Measurements from ENCODE around the gene POLE4. TPM values are rescaled to one million over a fixed set of nuclear protein-coding genes. Genes with fewer than 3 reads are reported as not detected.

The POLE4 gene
- total and polyA plus RNA-seq, 2 experiments from 2014 or later = 20.6 to 134 TPM

DNA sequence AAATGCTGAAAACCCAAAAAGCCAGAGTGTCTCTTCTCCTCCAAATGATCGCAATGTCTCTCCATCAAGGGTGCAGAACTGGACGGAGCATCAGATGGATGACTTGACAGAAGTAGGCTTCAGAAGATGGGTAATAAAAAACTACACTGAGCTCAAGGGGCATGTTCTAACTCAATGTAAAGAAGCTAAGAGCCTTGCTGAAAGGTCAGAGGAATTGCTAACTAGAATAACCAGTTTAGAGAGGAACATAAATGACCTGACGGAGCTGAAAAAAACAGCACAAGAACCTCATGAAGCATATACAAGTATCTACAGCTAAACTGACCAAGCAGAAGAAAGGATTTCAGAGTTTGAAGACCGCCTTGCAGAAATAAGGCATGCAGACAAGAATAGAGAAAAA, 9.7 kb upstream of the POLE4 start:
- Histone ChIP-seq H3F3A (ENCODE audit: insufficient read depth) (peaks cover 10% of the 10 kb centered on the region; the same call in 1 of the 2 replicates), H4K20me1 (ENCODE audit: insufficient read depth) (no peaks in the 10 kb centered on the region), H3K27ac (no peak overlapping the region), H3K79me2 (ENCODE audit: insufficient read depth) (peaks cover 18% of the 10 kb centered on the region), H3K36me3 (ENCODE audit: low read depth) (no peaks in the 10 kb centered on the region), H3K9me2 (ENCODE audit: insufficient read depth) (no peaks in the 10 kb centered on the region), H2AFZ (no peak overlapping the region), H3K4me2 (ENCODE audit: unreplicated experiment) (no peak overlapping the region), H3K9me3 (ENCODE audit: low read depth) (no peaks in the 10 kb centered on the region), H3K4me3 (no peak overlapping the region), H3K27me3 (replicated peaks; ENCODE audit: insufficient read depth) (no peaks in the 10 kb centered on the region), H3K9ac (no peak overlapping the region), H3K4me1 (ENCODE audit: insufficient read depth) (peaks cover 13% of the 10 kb centered on the region)
- WGBS, 2 experiments (ENCODE audit: low coverage in 1 of 2, low lambda C conversion rate in 2 of 2, missing lambda C conversion rate in 2 of 2) = 92 to 98% methylated on average over 4 of the region's 4 CpGs
- no peak for DNase-seq
- no peak for TF ChIP-seq EZH2 (IDR thresholded peaks at IDR 0.05; ENCODE audit: insufficient read depth, poor library complexity, severe bottlenecking)
- TF ChIP-seq EZH2phosphoT487 (IDR thresholded peaks at IDR 0.05; ENCODE audit: insufficient read depth, low read depth) = no peak
- in situ Hi-C loops (cut with MboI) = no loop called here

DNA sequence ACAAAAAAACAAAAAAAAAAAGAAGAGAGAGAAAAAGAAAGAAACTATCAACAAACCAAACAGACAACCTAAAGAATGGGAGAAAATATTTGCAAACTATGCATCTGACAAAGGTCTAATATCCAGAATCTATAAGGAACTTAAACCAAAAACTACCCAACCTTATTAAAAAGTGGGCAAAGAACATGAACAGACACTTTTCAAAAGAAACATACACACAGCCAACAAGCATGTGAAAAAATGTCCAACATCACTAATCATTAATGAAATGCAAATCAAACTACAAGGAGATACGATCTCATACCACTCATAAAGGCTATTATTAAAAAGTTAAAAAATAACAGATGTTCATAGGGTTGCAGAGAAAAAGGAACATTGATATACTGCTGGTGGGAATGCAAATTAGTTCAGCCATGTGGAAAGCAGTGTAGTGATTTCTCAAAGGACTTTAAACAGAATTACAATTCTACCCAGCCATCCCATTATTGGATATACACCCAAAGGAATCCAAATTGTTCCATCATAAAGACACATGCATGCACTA, 7.2 kb upstream of the POLE4 start:
- no peaks in the 10 kb centered on the region for H3K9me3 ChIP-seq (ENCODE audit: low read depth)
- no peak overlapping the region for H3K4me2 ChIP-seq (ENCODE audit: unreplicated experiment)
- DNase-seq = no peak
- TF ChIP-seq EZH2phosphoT487 (IDR thresholded peaks at IDR 0.05; ENCODE audit: insufficient read depth, low read depth) = no peak
- peaks cover 3% of the 10 kb centered on the region; the same call in 1 of the 2 replicates for H3F3A ChIP-seq (ENCODE audit: insufficient read depth)
- H3K79me2 ChIP-seq (ENCODE audit: insufficient read depth) = peaks cover 18% of the 10 kb centered on the region
- H3K9me2 ChIP-seq (ENCODE audit: insufficient read depth) = no peaks in the 10 kb centered on the region
- H3K27ac ChIP-seq = no peak overlapping the region
- no peak overlapping the region for H3K4me3 ChIP-seq
- in situ Hi-C loops (cut with MboI) = no loop called here
- no peaks in the 10 kb centered on the region for H4K20me1 ChIP-seq (ENCODE audit: insufficient read depth)
- no peak overlapping the region for H2AFZ ChIP-seq
- no peaks in the 10 kb centered on the region for H3K4me1 ChIP-seq (ENCODE audit: insufficient read depth)
- no peak overlapping the region for H3K9ac ChIP-seq
- H3K36me3 ChIP-seq (ENCODE audit: low read depth) = no peaks in the 10 kb centered on the region
- WGBS, 2 experiments (ENCODE audit: low coverage in 1 of 2, low lambda C conversion rate in 2 of 2, missing lambda C conversion rate in 2 of 2) = 61 to 66% methylated on average over 1 of the region's 1 CpG
- no peaks in the 10 kb centered on the region for H3K27me3 ChIP-seq (replicated peaks; ENCODE audit: insufficient read depth)

DNA sequence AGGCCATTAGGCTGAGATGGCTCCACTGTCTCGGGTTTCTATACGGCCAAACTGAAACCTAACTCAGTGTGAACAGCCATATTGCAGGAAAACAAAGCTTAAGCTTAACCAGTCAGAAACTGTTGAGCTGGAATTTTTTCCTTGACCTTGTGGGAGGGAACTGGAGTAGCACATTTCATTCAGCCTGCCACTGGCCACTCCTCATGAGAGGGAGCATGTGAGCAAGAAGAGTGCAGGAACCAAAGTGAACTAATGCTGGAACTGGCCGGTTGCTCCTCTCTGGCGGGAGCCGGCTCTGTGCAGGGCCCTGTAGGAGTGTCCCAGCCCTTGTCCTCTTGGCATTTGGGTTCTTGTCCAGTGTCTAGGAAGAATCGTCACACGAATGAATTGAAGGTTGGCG, 5.9 kb upstream of the POLE4 start:
- Histone ChIP-seq H3K27me3 (replicated peaks; ENCODE audit: insufficient read depth) (no peaks in the 10 kb centered on the region), H3K27ac (no peak overlapping the region), H3K4me3 (no peak overlapping the region), H3K79me2 (ENCODE audit: insufficient read depth) (peaks cover 18% of the 10 kb centered on the region), H3K9me2 (ENCODE audit: insufficient read depth) (no peaks in the 10 kb centered on the region), H3K4me2 (ENCODE audit: unreplicated experiment) (no peak overlapping the region), H4K20me1 (ENCODE audit: insufficient read depth) (no peaks in the 10 kb centered on the region), H3F3A (ENCODE audit: insufficient read depth) (no peaks in the 10 kb centered on the region), H3K36me3 (ENCODE audit: low read depth) (no peaks in the 10 kb centered on the region), H3K9ac (no peak overlapping the region), H2AFZ (no peak overlapping the region), H3K9me3 (ENCODE audit: low read depth) (no peaks in the 10 kb centered on the region), H3K4me1 (ENCODE audit: insufficient read depth) (0 out of 2 replicates have a peak, but pooled peaks cover 1% of the 10 kb centered on the region)
- in situ Hi-C loops (cut with MboI) = no loop called here
- no peak for DNase-seq
- TF ChIP-seq EZH2phosphoT487 (IDR thresholded peaks at IDR 0.05; ENCODE audit: insufficient read depth, low read depth) (no peak), EZH2 (IDR thresholded peaks at IDR 0.05; ENCODE audit: insufficient read depth, poor library complexity, severe bottlenecking) (no peak)
- 99% methylated on average over 8 of the region's 8 CpGs for WGBS, 2 experiments (ENCODE audit: low coverage in 1 of 2, low lambda C conversion rate in 2 of 2, missing lambda C conversion rate in 2 of 2)

DNA sequence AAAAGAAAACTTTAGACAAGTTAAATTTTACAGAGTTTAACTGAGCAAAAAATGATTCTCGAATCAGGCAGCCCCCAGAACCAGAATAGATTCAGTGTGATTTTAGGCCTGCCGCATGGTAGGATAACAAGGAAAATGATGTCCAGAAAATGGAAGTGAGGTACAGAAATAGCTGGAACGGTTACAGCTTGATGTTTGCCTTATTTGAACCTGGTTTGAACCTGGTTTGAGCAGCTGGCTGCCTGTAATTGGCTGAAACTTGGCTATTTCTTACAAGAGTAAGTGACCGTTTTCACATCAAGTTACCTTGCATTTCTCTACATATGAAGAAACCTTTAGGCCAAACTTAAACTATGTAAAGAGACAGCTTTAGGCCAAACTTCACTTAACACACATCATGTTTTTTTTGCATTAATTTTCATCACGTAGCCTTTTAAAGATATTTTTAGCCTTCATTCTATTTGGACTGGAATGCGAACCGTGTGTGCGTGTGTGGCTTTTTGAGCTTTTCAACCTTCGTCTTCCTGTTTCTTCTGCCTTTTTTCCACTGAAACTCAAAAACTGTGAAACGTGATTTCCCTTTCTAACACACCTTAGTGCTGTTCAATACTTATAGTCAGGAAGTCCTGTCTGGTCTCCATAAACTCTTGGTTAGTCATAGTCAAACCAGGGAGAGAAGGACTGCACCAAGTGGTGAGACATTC, 4.5 kb upstream of the POLE4 start:
- no peak for TF ChIP-seq EZH2 (IDR thresholded peaks at IDR 0.05; ENCODE audit: insufficient read depth, poor library complexity, severe bottlenecking)
- no peak for TF ChIP-seq EZH2phosphoT487 (IDR thresholded peaks at IDR 0.05; ENCODE audit: insufficient read depth, low read depth)
- H3K36me3 ChIP-seq (ENCODE audit: low read depth) = no peaks in the 10 kb centered on the region
- H3K9me2 ChIP-seq (ENCODE audit: insufficient read depth) = no peaks in the 10 kb centered on the region
- WGBS, 2 experiments (ENCODE audit: low coverage in 1 of 2, low lambda C conversion rate in 2 of 2, missing lambda C conversion rate in 2 of 2) = 92% methylated on average over 10 of the region's 10 CpGs
- H2AFZ ChIP-seq = no peak overlapping the region
- H3K4me1 ChIP-seq (ENCODE audit: insufficient read depth) = peaks cover 6% of the 10 kb centered on the region; the same call in 1 of the 2 replicates
- H3K9ac ChIP-seq = no peak overlapping the region
- H3K27me3 ChIP-seq (replicated peaks; ENCODE audit: insufficient read depth) = no peaks in the 10 kb centered on the region
- no peak for DNase-seq
- in situ Hi-C loops (cut with MboI) = no loop called here
- H3K4me3 ChIP-seq = no peak overlapping the region
- no peaks in the 10 kb centered on the region for H4K20me1 ChIP-seq (ENCODE audit: insufficient read depth)
- no peak overlapping the region for H3K27ac ChIP-seq
- H3K9me3 ChIP-seq (ENCODE audit: low read depth) = no peaks in the 10 kb centered on the region
- H3K79me2 ChIP-seq (ENCODE audit: insufficient read depth) = peaks cover 14% of the 10 kb centered on the region
- H3F3A ChIP-seq (ENCODE audit: insufficient read depth) = no peaks in the 10 kb centered on the region
- H3K4me2 ChIP-seq (ENCODE audit: unreplicated experiment) = no peak overlapping the region
